RWPE2 (cell line): ENCODE data around the gene ATXN7L3B.
A peak's percentile ranks its signal among the peaks of the same experiment; 100 is the strongest.

Experiments
- ATAC-seq: fragments of 200-7000 bp; cut with Tn5 transposase; 3 replicates; pipeline ENCODE4 v1.9.1; 2021; ENCODE audit warnings: low read depth
- DNase-seq: peaks from one replicate; pipeline ENCODE4 v3.0.0-alpha.2; 2020; ENCODE audit warnings: low spot score
- H3K27ac ChIP-seq: fragments of 450-650 bp; 2 replicates; pipeline ENCODE4 v1.5.1; 2017; ENCODE audit warnings: mild to moderate bottlenecking; ENCODE audit not compliant: poor library complexity, severe bottlenecking
- H3K27me3 ChIP-seq: fragments of 250-450 bp; sonication (Bioruptor Pico); 2 replicates; pipeline ENCODE4 v1.5.1; 2021; ENCODE audit warnings: mild to moderate bottlenecking, moderate library complexity; ENCODE audit not compliant: insufficient read depth, poor library complexity, severe bottlenecking
- H3K36me3 ChIP-seq: fragments of 250-450 bp; sonication (Bioruptor Pico); 2 replicates; pipeline ENCODE4 v1.5.1; 2020; ENCODE audit warnings: low read depth, mild to moderate bottlenecking, moderate library complexity
- H3K4me1 ChIP-seq: fragments of 250-450 bp; sonication (Bioruptor Pico); 2 replicates; pipeline ENCODE4 v1.5.1; 2021; ENCODE audit warnings: mild to moderate bottlenecking, moderate library complexity; ENCODE audit not compliant: insufficient read depth, poor library complexity, severe bottlenecking
- H3K4me3 ChIP-seq: fragments of 250-450 bp; sonication (Bioruptor Pico); 2 replicates; pipeline ENCODE4 v1.5.1; 2021; ENCODE audit warnings: mild to moderate bottlenecking, moderate library complexity; ENCODE audit not compliant: severe bottlenecking
- H3K9me3 ChIP-seq: fragments of 250-450 bp; sonication (Bioruptor Pico); 2 replicates; pipeline ENCODE4 v1.5.1; 2021; ENCODE audit warnings: mild to moderate bottlenecking, moderate library complexity; ENCODE audit not compliant: severe bottlenecking
- TF ChIP-seq, protein P1 (sequence below): fragments of 450-650 bp; IDR thresholded peaks from one replicate; pipeline ENCODE4 v1.5.1; 2017; ENCODE audit warnings: mild to moderate bottlenecking, moderate library complexity; ENCODE audit not compliant: poor library complexity, severe bottlenecking

The ATXN7L3B gene, protein sequence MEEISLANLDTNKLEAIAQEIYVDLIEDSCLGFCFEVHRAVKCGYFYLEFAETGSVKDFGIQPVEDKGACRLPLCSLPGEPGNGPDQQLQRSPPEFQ

DNA sequence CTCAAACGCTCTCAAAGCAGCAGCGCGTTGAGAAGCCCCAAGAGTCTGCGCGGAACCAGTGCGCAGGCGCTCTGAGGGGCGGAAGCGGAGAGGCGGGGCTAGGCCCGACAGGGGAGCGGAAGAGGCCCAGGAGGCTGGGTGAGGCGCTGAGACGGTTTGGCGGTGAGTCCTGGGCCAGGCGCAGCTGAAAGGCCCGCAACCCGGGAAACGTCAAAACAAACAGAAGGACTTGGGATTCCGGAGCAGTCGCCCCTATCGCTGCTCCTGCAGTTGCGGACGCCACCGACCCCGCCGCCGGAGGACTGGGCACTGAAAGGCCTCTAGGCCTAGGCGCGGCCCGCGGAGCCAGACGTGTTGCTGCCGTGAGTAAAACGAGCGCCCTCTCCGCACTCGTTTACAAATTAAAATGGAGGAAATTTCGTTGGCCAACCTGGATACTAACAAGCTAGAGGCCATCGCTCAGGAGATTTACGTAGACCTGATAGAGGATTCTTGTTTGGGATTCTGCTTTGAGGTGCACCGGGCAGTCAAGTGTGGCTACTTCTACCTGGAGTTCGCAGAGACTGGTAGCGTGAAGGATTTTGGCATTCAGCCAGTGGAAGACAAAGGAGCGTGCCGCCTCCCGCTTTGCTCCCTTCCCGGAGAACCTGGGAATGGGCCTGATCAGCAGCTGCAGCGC is at the start of gene ATXN7L3B:
ATXN7L3B (plus strand) TSS at position 129 of the 679 bp plus-strand sequence; CDS start at position 407, 278 bp downstream.
- H3K36me3 ChIP-seq: peaks cover 38% of the 10 kb centered on the region
- ATAC-seq: peak; percentile 96
- H3K9me3 ChIP-seq: no peaks in the 10 kb centered on the region
- peak; percentile 89 for DNase-seq
- no peaks in the 10 kb centered on the region for H3K27me3 ChIP-seq
- TF ChIP-seq, protein P1, sequence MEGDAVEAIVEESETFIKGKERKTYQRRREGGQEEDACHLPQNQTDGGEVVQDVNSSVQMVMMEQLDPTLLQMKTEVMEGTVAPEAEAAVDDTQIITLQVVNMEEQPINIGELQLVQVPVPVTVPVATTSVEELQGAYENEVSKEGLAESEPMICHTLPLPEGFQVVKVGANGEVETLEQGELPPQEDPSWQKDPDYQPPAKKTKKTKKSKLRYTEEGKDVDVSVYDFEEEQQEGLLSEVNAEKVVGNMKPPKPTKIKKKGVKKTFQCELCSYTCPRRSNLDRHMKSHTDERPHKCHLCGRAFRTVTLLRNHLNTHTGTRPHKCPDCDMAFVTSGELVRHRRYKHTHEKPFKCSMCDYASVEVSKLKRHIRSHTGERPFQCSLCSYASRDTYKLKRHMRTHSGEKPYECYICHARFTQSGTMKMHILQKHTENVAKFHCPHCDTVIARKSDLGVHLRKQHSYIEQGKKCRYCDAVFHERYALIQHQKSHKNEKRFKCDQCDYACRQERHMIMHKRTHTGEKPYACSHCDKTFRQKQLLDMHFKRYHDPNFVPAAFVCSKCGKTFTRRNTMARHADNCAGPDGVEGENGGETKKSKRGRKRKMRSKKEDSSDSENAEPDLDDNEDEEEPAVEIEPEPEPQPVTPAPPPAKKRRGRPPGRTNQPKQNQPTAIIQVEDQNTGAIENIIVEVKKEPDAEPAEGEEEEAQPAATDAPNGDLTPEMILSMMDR: no peak
- H3K4me3 ChIP-seq: peak within 1 kb of the TSS; percentile 83
- peaks cover 18% of the 10 kb centered on the region for H3K4me1 ChIP-seq
- peak within 1 kb of the TSS; percentile 82 for H3K27ac ChIP-seq

DNA sequence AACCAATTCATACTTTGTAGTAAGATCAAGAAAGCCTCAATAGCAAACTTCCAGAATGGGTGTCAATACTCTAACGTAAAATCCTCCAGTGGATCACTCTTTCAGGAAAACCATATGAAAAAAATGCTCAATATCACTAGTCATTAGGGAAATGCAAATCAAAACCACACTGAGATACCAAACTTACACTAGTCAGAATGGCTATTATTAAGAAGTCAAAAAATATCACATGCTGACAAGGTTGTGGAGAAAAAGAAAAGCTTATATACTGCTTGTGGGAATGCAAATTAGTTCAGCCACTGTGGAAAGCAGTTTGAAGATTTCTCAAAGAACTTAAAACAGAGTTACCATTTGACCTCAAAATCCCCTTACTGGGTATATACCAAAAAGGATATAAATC is 49.5 kb upstream of the ATXN7L3B start:
- peaks cover 3% of the 10 kb centered on the region for H3K27me3 ChIP-seq
- no peaks in the 10 kb centered on the region for H3K9me3 ChIP-seq
- TF ChIP-seq, protein P1: no peak
- H3K4me1 ChIP-seq: no peaks in the 10 kb centered on the region
- no peak overlapping the region for H3K4me3 ChIP-seq
- DNase-seq (no peak), ATAC-seq (no peak)
- no peak overlapping the region for H3K27ac ChIP-seq
- no peaks in the 10 kb centered on the region for H3K36me3 ChIP-seq

DNA sequence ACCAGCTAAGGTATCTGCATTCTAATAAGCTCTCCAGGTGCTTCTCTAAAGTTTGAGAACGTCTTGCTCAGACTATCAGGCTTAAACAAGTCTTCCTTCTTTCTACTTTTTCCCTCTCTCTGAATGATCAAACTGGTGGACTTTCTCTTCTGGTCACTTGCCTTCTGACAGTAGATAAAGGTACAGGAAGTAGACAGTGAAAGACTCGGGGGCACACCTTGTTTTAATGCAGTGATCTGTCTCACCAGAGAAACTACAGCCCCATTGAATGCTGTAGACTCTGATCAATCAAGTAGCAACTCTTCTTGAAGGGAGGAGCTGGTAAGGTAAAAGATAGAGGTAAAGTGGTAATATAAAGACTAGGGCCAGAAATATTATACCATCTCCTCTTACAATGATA is 48.1 kb upstream of the ATXN7L3B start:
- ATAC-seq: no peak

DNA sequence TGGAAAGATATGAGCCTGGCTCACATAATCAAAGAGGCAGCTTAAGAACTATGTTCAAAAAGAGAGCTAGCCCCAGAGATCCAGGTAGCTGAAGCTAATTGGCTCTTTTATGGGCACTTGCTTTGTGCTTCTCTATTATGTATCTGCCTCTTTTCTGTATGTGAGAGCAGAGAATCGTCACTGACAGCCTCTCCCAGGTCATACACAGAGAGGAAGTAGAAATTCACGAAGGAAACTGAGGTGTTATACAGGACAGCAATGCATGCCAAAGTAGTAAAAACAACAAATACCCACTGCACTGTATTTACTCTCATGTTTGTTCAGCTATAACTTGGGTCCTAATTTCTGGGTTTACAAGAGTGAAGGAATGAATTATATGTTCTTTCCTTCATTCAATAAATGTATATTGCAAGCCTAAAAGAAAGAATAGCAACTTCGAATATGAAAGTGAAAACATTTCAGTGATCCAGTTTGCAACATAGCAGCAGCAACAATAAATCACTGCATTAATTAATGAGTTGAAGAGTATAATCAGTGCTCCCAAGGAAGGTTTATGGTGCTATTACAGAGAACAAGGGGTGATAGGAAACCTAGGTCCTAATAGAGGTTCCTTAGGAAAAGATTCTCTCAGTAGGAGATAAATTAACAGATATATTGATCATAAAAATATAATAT is 47.1 kb upstream of the ATXN7L3B start:
- DNase-seq (no peak), ATAC-seq (0 out of 3 replicates have a peak, but pooled peaks have one; percentile 33)
- Histone ChIP-seq H3K27ac (no peak overlapping the region), H3K4me1 (no peaks in the 10 kb centered on the region), H3K36me3 (no peaks in the 10 kb centered on the region), H3K27me3 (peaks cover 3% of the 10 kb centered on the region), H3K9me3 (no peaks in the 10 kb centered on the region), H3K4me3 (peak overlapping the region; percentile 2)
- TF ChIP-seq, protein P1: no peak

More for the DNA sequence above, 48.1 kb upstream of the ATXN7L3B start:
- DNase-seq: no peak
- Histone ChIP-seq H3K9me3 (no peaks in the 10 kb centered on the region), H3K36me3 (no peaks in the 10 kb centered on the region), H3K27me3 (peaks cover 3% of the 10 kb centered on the region), H3K4me3 (no peak overlapping the region), H3K4me1 (no peaks in the 10 kb centered on the region), H3K27ac (no peak overlapping the region)
- TF ChIP-seq, protein P1: no peak
